HL-60 (cell line): ENCODE measurements around the gene CA6.

Experiments used
- GABPA ChIP-seq: IDR thresholded peaks from 2 replicates; pipeline ENCODE4 v1.6.1; 2012; ENCODE audit warnings: low read depth
- POLR2AphosphoS5 ChIP-seq: IDR thresholded peaks from 2 replicates; pipeline ENCODE4 v1.6.1; 2012; ENCODE audit warnings: low read depth
- SPI1 ChIP-seq: IDR thresholded peaks from 2 replicates; pipeline ENCODE4 v1.6.1; 2012; ENCODE audit warnings: low read depth, mild to moderate bottlenecking, borderline replicate concordance
- TF ChIP-seq, protein P1 (sequence below): IDR thresholded peaks from one replicate; pipeline ENCODE4 v1.5.1; 2011; ENCODE audit warnings: low read length, control low read depth, inconsistent platforms; ENCODE audit not compliant: insufficient read depth
- TF ChIP-seq, protein P2 (sequence below): IDR thresholded peaks from 2 replicates; pipeline ENCODE4 v1.6.1; 2012; ENCODE audit warnings: low read depth; ENCODE audit not compliant: insufficient replicate concordance

DNA sequence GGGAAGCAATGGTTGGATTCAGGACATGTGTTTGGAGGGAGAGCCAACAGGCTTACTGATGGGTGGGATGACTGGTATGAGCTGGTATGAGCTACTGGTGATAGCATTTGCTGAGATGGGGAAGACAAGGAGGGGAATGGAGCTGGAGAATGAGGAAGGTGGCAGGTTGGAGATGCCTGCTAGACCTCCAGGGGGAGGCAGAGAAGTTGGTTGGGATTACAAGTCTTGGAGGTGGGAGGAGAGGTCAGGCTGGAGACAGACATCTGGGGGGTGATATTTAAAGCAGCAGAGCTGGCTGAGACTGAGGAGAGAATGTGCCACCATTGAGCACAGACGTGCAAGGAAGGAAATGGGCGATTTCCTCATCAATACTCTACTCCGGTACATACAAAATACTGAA lies 35.3 kb upstream of the CA6 start:
- TF ChIP-seq, protein P1, sequence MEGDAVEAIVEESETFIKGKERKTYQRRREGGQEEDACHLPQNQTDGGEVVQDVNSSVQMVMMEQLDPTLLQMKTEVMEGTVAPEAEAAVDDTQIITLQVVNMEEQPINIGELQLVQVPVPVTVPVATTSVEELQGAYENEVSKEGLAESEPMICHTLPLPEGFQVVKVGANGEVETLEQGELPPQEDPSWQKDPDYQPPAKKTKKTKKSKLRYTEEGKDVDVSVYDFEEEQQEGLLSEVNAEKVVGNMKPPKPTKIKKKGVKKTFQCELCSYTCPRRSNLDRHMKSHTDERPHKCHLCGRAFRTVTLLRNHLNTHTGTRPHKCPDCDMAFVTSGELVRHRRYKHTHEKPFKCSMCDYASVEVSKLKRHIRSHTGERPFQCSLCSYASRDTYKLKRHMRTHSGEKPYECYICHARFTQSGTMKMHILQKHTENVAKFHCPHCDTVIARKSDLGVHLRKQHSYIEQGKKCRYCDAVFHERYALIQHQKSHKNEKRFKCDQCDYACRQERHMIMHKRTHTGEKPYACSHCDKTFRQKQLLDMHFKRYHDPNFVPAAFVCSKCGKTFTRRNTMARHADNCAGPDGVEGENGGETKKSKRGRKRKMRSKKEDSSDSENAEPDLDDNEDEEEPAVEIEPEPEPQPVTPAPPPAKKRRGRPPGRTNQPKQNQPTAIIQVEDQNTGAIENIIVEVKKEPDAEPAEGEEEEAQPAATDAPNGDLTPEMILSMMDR, result peak; percentile 13
- TF ChIP-seq POLR2AphosphoS5, result no peak
- TF ChIP-seq, protein P2, sequence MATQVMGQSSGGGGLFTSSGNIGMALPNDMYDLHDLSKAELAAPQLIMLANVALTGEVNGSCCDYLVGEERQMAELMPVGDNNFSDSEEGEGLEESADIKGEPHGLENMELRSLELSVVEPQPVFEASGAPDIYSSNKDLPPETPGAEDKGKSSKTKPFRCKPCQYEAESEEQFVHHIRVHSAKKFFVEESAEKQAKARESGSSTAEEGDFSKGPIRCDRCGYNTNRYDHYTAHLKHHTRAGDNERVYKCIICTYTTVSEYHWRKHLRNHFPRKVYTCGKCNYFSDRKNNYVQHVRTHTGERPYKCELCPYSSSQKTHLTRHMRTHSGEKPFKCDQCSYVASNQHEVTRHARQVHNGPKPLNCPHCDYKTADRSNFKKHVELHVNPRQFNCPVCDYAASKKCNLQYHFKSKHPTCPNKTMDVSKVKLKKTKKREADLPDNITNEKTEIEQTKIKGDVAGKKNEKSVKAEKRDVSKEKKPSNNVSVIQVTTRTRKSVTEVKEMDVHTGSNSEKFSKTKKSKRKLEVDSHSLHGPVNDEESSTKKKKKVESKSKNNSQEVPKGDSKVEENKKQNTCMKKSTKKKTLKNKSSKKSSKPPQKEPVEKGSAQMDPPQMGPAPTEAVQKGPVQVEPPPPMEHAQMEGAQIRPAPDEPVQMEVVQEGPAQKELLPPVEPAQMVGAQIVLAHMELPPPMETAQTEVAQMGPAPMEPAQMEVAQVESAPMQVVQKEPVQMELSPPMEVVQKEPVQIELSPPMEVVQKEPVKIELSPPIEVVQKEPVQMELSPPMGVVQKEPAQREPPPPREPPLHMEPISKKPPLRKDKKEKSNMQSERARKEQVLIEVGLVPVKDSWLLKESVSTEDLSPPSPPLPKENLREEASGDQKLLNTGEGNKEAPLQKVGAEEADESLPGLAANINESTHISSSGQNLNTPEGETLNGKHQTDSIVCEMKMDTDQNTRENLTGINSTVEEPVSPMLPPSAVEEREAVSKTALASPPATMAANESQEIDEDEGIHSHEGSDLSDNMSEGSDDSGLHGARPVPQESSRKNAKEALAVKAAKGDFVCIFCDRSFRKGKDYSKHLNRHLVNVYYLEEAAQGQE, result no peak
- TF ChIP-seq GABPA, result no peak
- TF ChIP-seq SPI1, result no peak
